CD4-positive, alpha-beta T cell (primary cell): ENCODE measurements around the gene AK2. TPM values are rescaled to one million over a fixed set of nuclear protein-coding genes. Genes with fewer than 3 reads are reported as not detected.

Experiments
- ATAC-seq: fragments of 200-7000 bp; cut with Tn5 transposase; one replicate; pipeline ENCODE4 v1.10.0; 2022; ENCODE audit warnings: mild to moderate bottlenecking; ENCODE audit not compliant: poor library complexity
- CTCF ChIA-PET: fragments of 350-600 bp; sonication (Branson Sonifier 250); formaldehyde crosslinking; loops from one replicate; lab custom pipeline; 2021; ENCODE audit warnings: antibody characterized with exemption, inconsistent platforms; lab: Charles Lee
- POLR2A ChIA-PET: fragments of 350-600 bp; sonication (Branson Sonifier 250); formaldehyde crosslinking; loops from one replicate; lab custom pipeline; 2021; ENCODE audit warnings: antibody characterized with exemption, inconsistent platforms; lab: Charles Lee
- DNase-seq, 14 experiments: peaks; one replicate each; pipeline ENCODE4 v3.0.0-alpha.2; 2013 to 2020; ENCODE audit warnings: mixed read lengths in 2 of 14
- H3K27ac ChIP-seq, 2 donors: one replicate each; pipeline versions ENCODE4 v1.5.1 to v1.7.0; 2013; ENCODE audit warnings: low read length in 2 of 2, low read depth in 1 of 2, mild to moderate bottlenecking in 1 of 2
- H3K27me3 ChIP-seq, 2 experiments: 1 replicate in 1 of 2; 2 replicates in 1 of 2; pipeline versions ENCODE4 v1.6.1 to v1.7.0; 2013; ENCODE audit warnings: low read length in 2 of 2, control low read depth in 1 of 2, mild to moderate bottlenecking in 1 of 2, moderate library complexity in 1 of 2; ENCODE audit not compliant: insufficient read depth in 2 of 2, control insufficient read depth in 1 of 2
- H3K36me3 ChIP-seq: one replicate; pipeline ENCODE4 v1.6.1; 2013; ENCODE audit warnings: low read length, control low read depth; ENCODE audit not compliant: insufficient read depth
- H3K4me1 ChIP-seq: one replicate; pipeline ENCODE4 v1.6.1; 2013; ENCODE audit warnings: low read length, control low read depth; ENCODE audit not compliant: insufficient read depth
- H3K4me3 ChIP-seq: one replicate; pipeline ENCODE4 v1.5.1; 2013; ENCODE audit warnings: mild to moderate bottlenecking, low read length, moderate library complexity
- H3K9me3 ChIP-seq, 2 experiments: 1 replicate in 1 of 2; 2 replicates in 1 of 2; pipeline versions ENCODE4 v1.6.1 to v1.7.0; 2013; ENCODE audit warnings: low read length in 2 of 2, mild to moderate bottlenecking in 2 of 2, control low read depth in 1 of 2, moderate library complexity in 1 of 2; ENCODE audit not compliant: control insufficient read depth in 1 of 2, insufficient read depth in 1 of 2
- H3K27ac Mint-ChIP-seq: one replicate; pipeline ENCODE4 v1.8.0; 2020; ENCODE audit warnings: mixed read lengths
- H3K27me3 Mint-ChIP-seq: one replicate; pipeline ENCODE4 v1.8.0; 2021; ENCODE audit warnings: mixed read lengths
- H3K36me3 Mint-ChIP-seq: one replicate; pipeline ENCODE4 v1.8.0; 2021; ENCODE audit warnings: low read depth, mixed read lengths
- H3K4me1 Mint-ChIP-seq: one replicate; pipeline ENCODE4 v1.8.0; 2021; ENCODE audit warnings: low read depth, mixed read lengths
- H3K4me3 Mint-ChIP-seq: one replicate; pipeline ENCODE4 v1.8.0; 2020; ENCODE audit warnings: mild to moderate bottlenecking, mixed read lengths
- H3K9me3 Mint-ChIP-seq: one replicate; pipeline ENCODE4 v1.8.0; 2020; ENCODE audit warnings: mixed read lengths
- CTCF ChIP-seq: fragments of 200-600 bp; IDR thresholded peaks from one replicate; pipeline ENCODE4 v1.8.0; 2022; ENCODE audit warnings: antibody characterized with exemption, mild to moderate bottlenecking
- intact Hi-C, 2 experiments: fragments of 100-400 bp; cut with DNase I in 1 of 2; cut with micrococcal nuclease in 1 of 2; formaldehyde crosslinking; loops; one replicate each; pipeline versions ENCODE4 v1.15.1 to v1.9.0; 2023 to 2025; cut with DNase I, micrococcal nuclease
- total RNA-seq, 174 experiments: library from RNA in 2 of 174; stranded (reverse) in 2 of 174; gene quantifications; one replicate each; pipeline ENCODE4 v1.2.3 and lab custom pipeline; 2021 to 2026

Gene AK2
- total RNA-seq, 2 experiments from 2014 or later = 25.6 to 30.4 TPM

- no peaks in the 10 kb centered on the region for H3K9me3 ChIP-seq
- ChIA-PET POLR2A (no interaction called here), CTCF (interaction anchor here (1.0 kb wide), 1 partner anchor 318 kb away, joined by 3 read pairs; no protein-coding TSS in a partner anchor)
- H3K27me3 ChIP-seq = no peaks in the 10 kb centered on the region
- Mint-ChIP-seq H3K27me3 (no peaks in the 10 kb centered on the region), H3K9me3 (no peaks in the 10 kb centered on the region), H3K36me3 (peaks cover 61% of the 10 kb centered on the region), H3K4me3 (no peak overlapping the region), H3K27ac (no peak overlapping the region), H3K4me1 (peaks cover 71% of the 10 kb centered on the region)
- no peak overlapping the region for H3K27ac ChIP-seq
- no peak overlapping the region for H3K4me3 ChIP-seq
- peaks cover 18% of the 10 kb centered on the region for H3K4me1 ChIP-seq
- H3K36me3 ChIP-seq = peaks cover 34% of the 10 kb centered on the region
- DNase-seq (no peak), ATAC-seq (no peak)
- TF ChIP-seq CTCF = no peak
- intact Hi-C loops = no loop called here
These were observed 6.8 kb downstream of the AK2 start for GRCh38 chr1:33029921-33030320.

GRCh38 chr1:33029209-33029608 lies 7.5 kb downstream of the AK2 start:
- no peaks in the 10 kb centered on the region for H3K27me3 Mint-ChIP-seq
- intact Hi-C loops = no loop called here
- peaks cover 37% of the 10 kb centered on the region for H3K36me3 ChIP-seq
- DNase-seq = no peak
- no peak overlapping the region for H3K27ac Mint-ChIP-seq
- no peak overlapping the region for H3K27ac ChIP-seq
- ChIA-PET CTCF (no interaction called here), POLR2A (no interaction called here)
- H3K36me3 Mint-ChIP-seq = peaks cover 63% of the 10 kb centered on the region
- no peak overlapping the region for H3K4me3 Mint-ChIP-seq
- no peak for TF ChIP-seq CTCF
- H3K9me3 ChIP-seq = no peaks in the 10 kb centered on the region
- peaks cover 16% of the 10 kb centered on the region for H3K4me1 ChIP-seq
- H3K9me3 Mint-ChIP-seq = no peaks in the 10 kb centered on the region
- no peak overlapping the region for H3K4me3 ChIP-seq
- ATAC-seq = no peak
- peaks cover 64% of the 10 kb centered on the region for H3K4me1 Mint-ChIP-seq
- no peaks in the 10 kb centered on the region for H3K27me3 ChIP-seq

- no peak overlapping the region for H3K4me3 Mint-ChIP-seq
- Histone ChIP-seq H3K9me3 (no peaks in the 10 kb centered on the region), H3K4me3 (no peak overlapping the region), H3K36me3 (peaks cover 55% of the 10 kb centered on the region), H3K27me3 (no peaks in the 10 kb centered on the region), H3K4me1 (peaks cover 7% of the 10 kb centered on the region), H3K27ac (no peak overlapping the region)
- H3K36me3 Mint-ChIP-seq = peaks cover 73% of the 10 kb centered on the region
- intact Hi-C loops = no loop called here
- no peak for TF ChIP-seq CTCF
- ChIA-PET CTCF (interaction anchor here (0.6 kb wide), 1 partner anchor 1025 kb away, joined by 3 read pairs; no protein-coding TSS in a partner anchor), POLR2A (interaction anchor here (1.4 to 1.5 kb wide), 2 partner anchors 10 to 13 kb away, joined by 3 to 5 read pairs; no protein-coding TSS in a partner anchor)
- H3K27me3 Mint-ChIP-seq = no peaks in the 10 kb centered on the region
- no peak overlapping the region for H3K27ac Mint-ChIP-seq
- no peaks in the 10 kb centered on the region for H3K9me3 Mint-ChIP-seq
- ATAC-seq (no peak), DNase-seq (no peak)
- peaks cover 37% of the 10 kb centered on the region for H3K4me1 Mint-ChIP-seq
These were observed 10.9 kb downstream of the AK2 start for GRCh38 chr1:33025761-33026160.
